Renal cortical epithelial cell (primary cell): ENCODE results near the gene PSMC6. TPM values are rescaled to one million over a fixed set of nuclear protein-coding genes. Genes with fewer than 3 reads are reported as not detected.

Source experiments
- total RNA-seq: library from RNA; depleted of rRNA; stranded (reverse); fragments of >200 nt; gene quantifications from 2 replicates; pipeline ENCODE4 v1.2.3, GENCODE V29; 2014

The PSMC6 gene
- total RNA-seq, 1 donor from 2014 or later, result 145 TPM

Other genes with a start within 250 kb of the PSMC6 start
- gene TXNDC16, start 154.7 kb upstream of the PSMC6 start, total RNA-seq, result 2.4 and 5.5 TPM in 2 replicates
- 0.35 and 2.6 TPM in 2 replicates for gene GPR137C, start 154.4 kb upstream of the PSMC6 start, total RNA-seq
- 104 and 154 TPM in 2 replicates for gene ERO1A, start 11.6 kb upstream of the PSMC6 start, total RNA-seq
- 22.3 and 23.8 TPM in 2 replicates for gene STYX, start 23.0 kb downstream of the PSMC6 start, total RNA-seq
- gene GNPNAT1, start 84.4 kb downstream of the PSMC6 start, total RNA-seq, result 33.9 and 47.4 TPM in 2 replicates
- gene FERMT2, start 243.8 kb downstream of the PSMC6 start, total RNA-seq, result 87.2 and 126 TPM in 2 replicates